Activated CD4-positive, alpha-beta memory T cell treated with anti-CD3 and anti-CD28 coated beads, Interleukin-2, amount 10 ng/mL, durations not matched to agents 7 days and 5 days (primary cell): ENCODE data around the gene TP53BP2. TPM values are rescaled to one million over a fixed set of nuclear protein-coding genes. Genes with fewer than 3 reads are reported as not detected.
"Not testable (repeated sequence)": the region's sequence is repeated elsewhere in the genome, so short reads cannot be mapped to it uniquely, and the experiment has no call there.

Experiments used
- CTCF ChIA-PET: fragments of 350-600 bp; sonication (Branson Sonifier 250); formaldehyde crosslinking; loops from one replicate; lab custom pipeline; 2021; ENCODE audit warnings: antibody characterized with exemption, inconsistent platforms; lab: Charles Lee
- POLR2A ChIA-PET: fragments of 350-600 bp; sonication (Branson Sonifier 250); formaldehyde crosslinking; loops from one replicate; lab custom pipeline; 2021; ENCODE audit warnings: antibody characterized with exemption; lab: Charles Lee
- DNase-seq: peaks from one replicate; pipeline ENCODE4 v3.0.0-alpha.2; 2020
- H3K27ac Mint-ChIP-seq: one replicate; pipeline ENCODE4 v1.8.0; 2021; ENCODE audit warnings: mild to moderate bottlenecking, mixed read lengths
- H3K27me3 Mint-ChIP-seq: one replicate; pipeline ENCODE4 v1.8.0; 2021; ENCODE audit warnings: mixed read lengths
- H3K36me3 Mint-ChIP-seq: one replicate; pipeline ENCODE4 v1.8.0; 2021; ENCODE audit warnings: low read depth, mixed read lengths
- H3K4me1 Mint-ChIP-seq: one replicate; pipeline ENCODE4 v1.8.0; 2021; ENCODE audit warnings: mixed read lengths
- H3K4me3 Mint-ChIP-seq: one replicate; pipeline ENCODE4 v1.8.0; 2021; ENCODE audit warnings: mild to moderate bottlenecking, mixed read lengths
- H3K9me3 Mint-ChIP-seq: one replicate; pipeline ENCODE4 v1.8.0; 2021; ENCODE audit warnings: mixed read lengths
- total RNA-seq, 2 experiments: library from RNA; stranded (reverse); gene quantifications; one replicate each; pipeline ENCODE4 v1.2.3, GENCODE V29; 2021

Gene TP53BP2
- total RNA-seq, 2 experiments from 2014 or later: 34.4 to 36.0 TPM

DNA sequence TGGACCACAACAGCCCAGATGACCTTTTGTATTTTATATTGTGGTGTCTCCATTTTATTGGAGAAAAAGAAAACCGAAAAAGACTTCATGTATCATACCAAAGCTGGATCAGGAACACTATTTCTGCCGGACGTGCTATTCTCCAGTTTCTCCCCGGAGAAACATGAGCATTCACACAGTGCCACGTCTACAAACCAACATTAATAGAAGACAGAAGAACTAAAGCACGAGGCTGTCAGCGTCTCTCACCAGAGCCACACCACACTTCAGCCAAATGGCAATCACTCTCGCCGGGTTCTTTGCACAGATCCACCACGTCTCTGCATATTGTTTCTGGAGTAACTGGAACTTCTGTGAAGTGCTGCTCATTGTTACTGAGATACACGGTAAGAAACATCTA lies 24.8 kb downstream of the TP53BP2 start:
- ChIA-PET POLR2A (no interaction called here), CTCF (interaction anchor here (0.9 to 2.7 kb wide), 3 partner anchors 9 to 124 kb away, joined by 3 to 5 read pairs (median 4); no protein-coding TSS in a partner anchor)
- no peaks in the 10 kb centered on the region for H3K9me3 Mint-ChIP-seq
- no peak overlapping the region for H3K4me3 Mint-ChIP-seq
- peaks cover 21% of the 10 kb centered on the region for H3K36me3 Mint-ChIP-seq
- no peak overlapping the region for H3K27ac Mint-ChIP-seq
- peaks cover 25% of the 10 kb centered on the region for H3K4me1 Mint-ChIP-seq
- H3K27me3 Mint-ChIP-seq: no peaks in the 10 kb centered on the region
- DNase-seq: no peak

DNA sequence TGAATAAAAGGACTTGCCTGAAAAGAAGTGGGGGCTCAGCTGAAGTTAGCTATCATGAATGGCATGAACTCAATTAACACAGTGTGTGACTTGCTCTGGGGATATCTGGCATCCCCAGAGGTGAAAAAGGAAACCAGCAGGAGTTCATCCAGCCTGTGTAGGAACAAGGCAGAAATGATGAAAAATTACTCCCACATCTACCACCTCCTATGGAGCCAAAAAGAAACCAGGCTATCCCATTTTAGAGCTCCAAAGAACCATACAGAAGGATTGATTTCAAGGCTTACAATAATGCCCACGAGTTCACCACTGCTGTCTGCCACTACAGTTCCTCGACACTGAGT lies 25.3 kb downstream of the TP53BP2 start:
- no peaks in the 10 kb centered on the region for H3K27me3 Mint-ChIP-seq
- ChIA-PET POLR2A (interaction anchor here (0.5 kb wide), 1 partner anchor 821 kb away, joined by 3 read pairs; no protein-coding TSS in a partner anchor), CTCF (interaction anchor here (0.9 to 2.7 kb wide), 3 partner anchors 8 to 124 kb away, joined by 3 to 5 read pairs (median 4); no protein-coding TSS in a partner anchor)
- H3K27ac Mint-ChIP-seq: no peak overlapping the region
- H3K4me1 Mint-ChIP-seq: peaks cover 21% of the 10 kb centered on the region
- DNase-seq: no peak
- H3K9me3 Mint-ChIP-seq: no peaks in the 10 kb centered on the region
- no peak overlapping the region for H3K4me3 Mint-ChIP-seq
- peaks cover 21% of the 10 kb centered on the region for H3K36me3 Mint-ChIP-seq

DNA sequence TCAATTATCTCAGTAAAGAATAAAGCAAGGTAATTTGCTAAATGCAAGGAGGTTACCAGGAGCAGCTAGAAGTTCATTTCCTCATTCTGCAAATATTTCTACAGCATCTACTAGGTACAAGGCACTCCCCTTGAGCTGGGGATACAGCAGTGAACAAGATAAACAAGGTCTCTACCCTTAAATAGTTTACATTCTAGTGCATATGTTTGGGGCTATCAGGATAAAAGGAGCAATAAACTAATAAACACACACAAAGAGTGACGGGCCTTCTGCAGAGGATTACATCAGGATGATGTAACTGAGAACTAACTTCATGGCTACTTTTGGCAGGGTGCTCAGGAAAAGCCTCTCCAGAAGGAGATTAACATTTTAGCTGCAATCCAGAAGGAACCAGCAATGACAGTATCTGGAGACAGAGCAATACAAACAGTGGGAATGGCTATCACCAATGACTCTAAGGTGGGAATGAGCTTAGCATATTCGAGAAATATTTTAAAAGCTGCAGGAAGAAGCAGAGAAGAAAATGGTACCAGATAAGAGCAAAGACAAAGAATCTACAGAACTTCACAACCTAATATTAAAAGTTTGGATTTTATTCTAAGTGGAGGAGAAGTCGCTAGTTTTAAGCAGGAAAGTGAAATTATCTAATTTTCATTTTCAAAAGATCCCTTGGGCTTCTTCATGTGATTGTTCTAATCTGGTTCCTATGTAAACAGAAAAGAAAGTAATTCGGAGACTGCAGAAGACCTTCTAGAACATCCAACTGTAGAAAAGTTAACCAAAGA lies 25.8 kb downstream of the TP53BP2 start:
- POLR2A ChIA-PET: interaction anchor here (0.5 kb wide), 1 partner anchor 821 kb away, joined by 3 read pairs; no protein-coding TSS in a partner anchor
- no peaks in the 10 kb centered on the region for H3K27me3 Mint-ChIP-seq
- H3K4me3 Mint-ChIP-seq: no peak overlapping the region
- H3K4me1 Mint-ChIP-seq: peaks cover 17% of the 10 kb centered on the region
- peaks cover 21% of the 10 kb centered on the region for H3K36me3 Mint-ChIP-seq
- no peak for DNase-seq
- H3K9me3 Mint-ChIP-seq: no peaks in the 10 kb centered on the region
- CTCF ChIA-PET: interaction anchor here (0.9 to 2.7 kb wide), 3 partner anchors 8 to 123 kb away, joined by 3 to 5 read pairs (median 4); no protein-coding TSS in a partner anchor
- no peak overlapping the region for H3K27ac Mint-ChIP-seq

DNA sequence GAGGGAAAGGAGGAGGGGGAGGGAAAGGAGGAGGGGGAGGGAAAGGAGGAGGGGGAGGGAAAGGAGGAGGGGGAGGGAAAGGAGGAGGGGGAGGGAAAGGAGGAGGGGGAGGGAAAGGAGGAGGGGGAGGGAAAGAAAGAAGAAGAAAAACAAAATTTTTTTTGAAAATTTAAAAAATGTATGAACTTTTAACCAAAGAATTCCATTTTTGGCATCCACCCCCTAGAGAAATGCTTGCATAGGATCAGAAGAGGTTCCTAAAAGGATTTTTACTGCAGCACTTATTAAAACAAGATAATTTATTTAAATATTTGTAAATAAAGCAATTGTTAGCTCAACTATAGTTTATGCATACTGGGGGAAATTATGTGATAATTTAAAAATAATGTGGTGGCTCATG lies 28.5 kb downstream of the TP53BP2 start:
- H3K27me3 Mint-ChIP-seq, POLR2A ChIA-PET, H3K9me3 Mint-ChIP-seq, DNase-seq, H3K4me3 Mint-ChIP-seq, H3K27ac Mint-ChIP-seq: not testable (repeated sequence)
- CTCF ChIA-PET: interaction anchor here (0.7 kb wide), 1 partner anchor 77 kb away, joined by 3 read pairs; no protein-coding TSS in a partner anchor
- peaks cover 37% of the 10 kb centered on the region for H3K36me3 Mint-ChIP-seq
- H3K4me1 Mint-ChIP-seq: peaks cover 18% of the 10 kb centered on the region

DNA sequence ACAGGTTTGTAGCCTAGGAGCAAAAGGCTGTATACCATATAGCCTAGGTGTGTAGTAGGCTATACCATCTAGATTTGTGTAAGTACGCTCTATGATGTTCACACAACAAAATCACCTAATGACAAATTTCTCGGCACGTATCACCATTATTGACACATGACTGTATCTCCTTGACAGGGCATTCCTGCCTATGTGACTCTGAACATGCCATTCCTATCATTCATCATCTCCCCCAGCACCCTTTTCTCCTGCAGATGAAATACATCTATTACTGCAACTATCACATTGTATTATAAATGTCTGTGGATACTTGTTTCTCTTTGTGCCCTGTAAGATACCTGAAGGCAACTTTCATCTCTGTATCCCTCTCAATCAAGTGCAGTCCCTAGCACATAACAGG lies 29.9 kb downstream of the TP53BP2 start:
- CTCF ChIA-PET: no interaction called here
- Mint-ChIP-seq H3K9me3 (no peaks in the 10 kb centered on the region), H3K27ac (no peak overlapping the region), H3K36me3 (peaks cover 35% of the 10 kb centered on the region), H3K4me1 (peaks cover 18% of the 10 kb centered on the region), H3K27me3 (no peaks in the 10 kb centered on the region), H3K4me3 (no peak overlapping the region)
- DNase-seq: no peak
- POLR2A ChIA-PET: no interaction called here

DNA sequence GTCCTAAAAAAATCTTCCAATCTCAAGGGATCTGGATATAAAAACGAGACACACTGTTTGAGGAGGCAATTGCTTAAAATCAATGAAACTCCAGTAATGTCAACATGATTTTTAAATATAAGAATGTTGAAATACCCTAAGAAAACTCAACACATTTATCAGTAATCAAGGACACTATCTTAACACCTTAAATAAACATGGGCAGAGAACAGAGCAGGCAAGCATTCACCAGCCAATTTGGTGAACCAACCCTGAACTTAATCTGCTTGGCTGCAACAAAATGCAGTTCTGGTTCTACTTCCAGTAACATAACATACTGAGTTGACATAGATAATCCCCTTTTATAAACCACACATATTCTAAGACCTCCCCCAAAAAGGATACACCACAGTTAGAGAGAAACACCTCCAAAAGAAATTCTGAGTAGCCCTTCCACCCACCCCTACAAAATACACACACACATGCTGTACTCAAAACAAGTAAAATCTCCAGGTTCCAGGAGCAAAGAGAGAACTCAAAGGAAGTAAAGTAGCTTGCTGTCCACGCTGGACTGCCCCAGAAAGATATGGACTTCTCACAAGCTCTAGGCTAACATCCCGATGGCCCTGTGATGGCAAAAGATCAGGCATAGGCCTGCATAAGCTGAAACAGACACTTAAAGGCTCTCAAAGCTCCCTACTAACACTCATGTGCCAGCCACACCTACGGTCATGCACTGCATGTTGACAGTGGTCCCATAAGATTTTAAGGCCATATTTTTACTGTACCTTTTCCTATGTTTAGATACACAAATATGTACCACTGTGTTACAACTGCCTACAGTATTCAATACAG lies 30.5 kb downstream of the TP53BP2 start:
- H3K36me3 Mint-ChIP-seq: peaks cover 32% of the 10 kb centered on the region
- no peaks in the 10 kb centered on the region for H3K27me3 Mint-ChIP-seq
- POLR2A ChIA-PET: no interaction called here
- H3K4me3 Mint-ChIP-seq: no peak overlapping the region
- CTCF ChIA-PET: no interaction called here
- DNase-seq: no peak
- no peak overlapping the region for H3K27ac Mint-ChIP-seq
- H3K4me1 Mint-ChIP-seq: peaks cover 15% of the 10 kb centered on the region
- no peaks in the 10 kb centered on the region for H3K9me3 Mint-ChIP-seq

DNA sequence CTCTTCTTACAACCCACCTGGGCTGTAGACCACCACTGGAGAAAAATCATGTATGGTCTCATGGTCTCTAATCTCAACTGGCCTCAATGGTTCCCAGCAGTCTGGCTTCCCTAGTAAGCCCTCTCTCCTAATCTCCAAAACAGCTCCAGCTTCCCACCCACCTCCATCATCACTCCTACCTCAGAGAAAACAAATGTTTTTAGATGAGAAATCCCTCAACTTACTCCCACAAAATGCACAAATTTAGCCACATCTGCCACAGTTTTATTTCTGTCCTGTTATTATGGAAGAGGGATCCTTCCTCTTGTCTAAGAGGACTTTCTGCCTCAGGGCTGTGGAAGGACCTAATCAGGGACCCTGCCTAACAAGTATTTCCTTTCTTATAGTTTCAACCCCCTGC lies 32.1 kb downstream of the TP53BP2 start:
- no peaks in the 10 kb centered on the region for H3K27me3 Mint-ChIP-seq
- CTCF ChIA-PET: interaction anchor here (1.0 kb wide), 1 partner anchor 64 kb away, joined by 3 read pairs; no protein-coding TSS in a partner anchor
- no peaks in the 10 kb centered on the region for H3K9me3 Mint-ChIP-seq
- H3K4me1 Mint-ChIP-seq: peaks cover 15% of the 10 kb centered on the region
- no peak overlapping the region for H3K4me3 Mint-ChIP-seq
- POLR2A ChIA-PET: no interaction called here
- H3K27ac Mint-ChIP-seq: no peak overlapping the region
- peaks cover 27% of the 10 kb centered on the region for H3K36me3 Mint-ChIP-seq
- DNase-seq: no peak

DNA sequence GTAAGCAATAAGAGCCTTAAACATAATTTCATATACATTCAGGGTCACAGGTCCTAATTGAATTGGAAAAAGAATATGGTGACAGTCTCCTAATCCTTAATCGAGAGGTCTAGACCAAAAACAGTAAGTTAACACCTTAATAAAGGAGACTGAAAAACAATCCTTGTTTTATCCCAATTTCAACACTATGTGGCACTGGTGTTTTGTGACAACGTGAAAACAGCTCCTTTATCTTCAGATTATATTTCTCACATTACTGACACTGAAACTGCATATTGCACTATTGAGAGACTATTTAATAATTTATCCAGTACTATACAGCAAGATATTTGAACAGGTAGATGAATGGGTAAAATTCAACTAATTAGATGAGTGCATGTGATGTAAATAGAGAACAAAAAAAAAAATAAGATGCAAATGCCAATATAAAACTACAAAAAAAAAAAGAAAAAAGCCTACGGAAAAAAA lies 34.1 kb downstream of the TP53BP2 start:
- Mint-ChIP-seq H3K36me3 (peaks cover 36% of the 10 kb centered on the region), H3K27me3 (no peaks in the 10 kb centered on the region), H3K4me3 (no peak overlapping the region), H3K27ac (no peak overlapping the region), H3K4me1 (peaks cover 15% of the 10 kb centered on the region), H3K9me3 (no peaks in the 10 kb centered on the region)
- POLR2A ChIA-PET: interaction anchor here (2.0 to 3.0 kb wide), 2 partner anchors 21 to 34 kb away, joined by 4 to 19 read pairs; partner anchors contain the start of gene TP53BP2
- DNase-seq: no peak
- CTCF ChIA-PET: interaction anchor here (0.6 to 2.7 kb wide), 13 partner anchors 9 to 240 kb away, joined by 3 to 12 read pairs (median 4); no protein-coding TSS in a partner anchor

DNA sequence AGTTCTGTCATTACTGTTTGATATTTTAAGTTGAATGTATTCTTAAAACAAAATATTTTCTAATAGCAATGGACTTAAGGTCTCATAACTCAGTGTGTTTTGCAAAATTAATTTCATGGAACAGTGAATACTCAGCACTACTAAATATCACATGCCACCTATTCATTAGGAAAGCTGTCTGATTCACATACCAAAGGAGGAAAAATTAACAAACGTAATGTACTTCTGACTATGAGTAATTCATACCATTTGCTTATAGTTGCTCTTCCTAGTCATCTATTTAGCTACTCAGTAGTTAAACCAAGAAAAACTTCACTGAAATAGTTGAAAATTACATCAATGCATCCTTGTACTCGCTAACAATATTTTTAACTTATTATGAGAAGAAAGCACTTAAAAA lies 35.2 kb downstream of the TP53BP2 start:
- Mint-ChIP-seq H3K4me1 (peaks cover 15% of the 10 kb centered on the region), H3K36me3 (peaks cover 44% of the 10 kb centered on the region), H3K27me3 (no peaks in the 10 kb centered on the region), H3K27ac (no peak overlapping the region), H3K4me3 (no peak overlapping the region), H3K9me3 (no peaks in the 10 kb centered on the region)
- DNase-seq: no peak
- POLR2A ChIA-PET: interaction anchor here (2.0 to 3.0 kb wide), 2 partner anchors 22 to 35 kb away, joined by 4 to 19 read pairs; partner anchors contain the start of gene TP53BP2
- CTCF ChIA-PET: interaction anchor here (1.0 to 2.7 kb wide), 8 partner anchors 10 to 241 kb away, joined by 3 to 12 read pairs (median 4); no protein-coding TSS in a partner anchor

DNA sequence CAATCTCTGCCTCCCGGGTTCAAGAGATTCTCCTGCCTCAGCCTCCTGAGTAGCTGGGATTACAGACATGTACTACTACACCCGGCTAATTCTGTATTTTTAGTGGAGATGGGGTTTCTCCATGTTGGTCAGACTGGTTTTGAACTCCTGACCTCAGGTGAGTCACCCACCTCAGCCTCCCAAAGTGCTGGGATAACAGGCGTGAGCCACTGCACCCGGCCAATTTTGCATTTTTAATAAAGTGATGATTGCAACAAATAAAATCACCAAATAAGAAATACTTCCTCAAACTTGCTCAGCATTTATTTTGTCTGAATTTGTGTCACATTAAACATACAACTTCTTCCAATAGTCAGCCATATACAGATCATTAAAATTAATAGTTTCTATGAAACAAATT lies 35.8 kb downstream of the TP53BP2 start:
- H3K27me3 Mint-ChIP-seq, POLR2A ChIA-PET, H3K9me3 Mint-ChIP-seq, H3K27ac Mint-ChIP-seq, DNase-seq, H3K4me3 Mint-ChIP-seq: not testable (repeated sequence)
- Mint-ChIP-seq H3K4me1 (peaks cover 13% of the 10 kb centered on the region), H3K36me3 (peaks cover 44% of the 10 kb centered on the region)
- CTCF ChIA-PET: interaction anchor here (1.2 kb wide), 1 partner anchor 242 kb away, joined by 3 read pairs; no protein-coding TSS in a partner anchor

DNA sequence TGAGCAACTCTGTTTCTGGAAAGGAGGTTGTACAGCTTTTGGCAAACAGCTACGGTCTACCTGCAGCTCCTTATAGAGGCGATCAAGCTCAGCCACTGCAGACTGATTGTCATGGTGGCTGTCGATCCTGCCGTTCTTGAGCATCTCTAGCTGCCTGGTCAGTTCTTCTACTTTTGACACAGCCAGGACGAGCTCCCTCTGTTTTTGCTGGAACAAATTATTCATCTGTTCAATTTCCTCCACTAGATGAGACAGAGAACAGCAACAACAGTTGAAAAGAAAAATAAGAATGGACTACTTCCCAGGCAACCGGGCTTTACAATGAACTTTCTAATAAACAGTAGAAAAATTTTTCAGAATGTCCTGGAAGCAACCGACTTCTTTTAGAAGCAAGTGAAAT lies 42.5 kb downstream of the TP53BP2 start:
- ChIA-PET CTCF (interaction anchor here (1.8 kb wide), 1 partner anchor 105 kb away, joined by 5 read pairs; no protein-coding TSS in a partner anchor), POLR2A (interaction anchor here (1.0 to 1.8 kb wide), 3 partner anchors 26 to 43 kb away, joined by 3 to 7 read pairs (median 3); no protein-coding TSS in a partner anchor)
- DNase-seq: no peak
- Mint-ChIP-seq H3K27ac (no peak overlapping the region), H3K27me3 (no peaks in the 10 kb centered on the region), H3K4me1 (no peaks in the 10 kb centered on the region), H3K9me3 (no peaks in the 10 kb centered on the region), H3K4me3 (no peak overlapping the region), H3K36me3 (peaks cover 56% of the 10 kb centered on the region)

DNA sequence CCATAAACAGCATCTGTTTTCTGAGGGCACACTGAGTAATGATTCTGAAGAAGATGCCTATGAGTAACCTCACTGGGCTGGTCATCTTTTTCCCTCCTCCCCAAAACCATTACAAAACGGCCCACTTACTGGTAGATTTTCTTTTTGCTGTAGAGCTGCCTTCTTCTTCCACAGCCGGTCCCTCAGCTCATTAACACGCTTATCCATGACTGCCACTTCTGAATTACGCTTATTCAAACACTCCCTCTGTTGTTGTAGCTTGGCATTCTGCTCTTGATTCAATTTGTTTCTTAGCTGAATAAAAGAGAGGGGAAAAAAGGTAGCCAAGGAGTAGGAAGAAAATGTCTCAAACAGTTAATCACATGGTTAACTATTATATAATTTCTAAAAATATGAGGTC lies 43.1 kb downstream of the TP53BP2 start:
- no peak overlapping the region for H3K27ac Mint-ChIP-seq
- ChIA-PET POLR2A (interaction anchor here (1.0 to 1.1 kb wide), 2 partner anchors 26 to 44 kb away, joined by 3 read pairs; no protein-coding TSS in a partner anchor), CTCF (no interaction called here)
- no peaks in the 10 kb centered on the region for H3K9me3 Mint-ChIP-seq
- no peak overlapping the region for H3K4me3 Mint-ChIP-seq
- DNase-seq: no peak
- peaks cover 59% of the 10 kb centered on the region for H3K36me3 Mint-ChIP-seq
- no peaks in the 10 kb centered on the region for H3K4me1 Mint-ChIP-seq
- H3K27me3 Mint-ChIP-seq: no peaks in the 10 kb centered on the region
